SK-N-SH (cell line): Measurements from ENCODE around the gene POLR1A.

ENCODE experiments used
- CHD2 ChIP-seq: fragments of 150-350 bp; IDR thresholded peaks from 2 replicates; pipeline ENCODE4 v1.6.1; 2018; ENCODE audit warnings: low read length; ENCODE audit not compliant: partially characterized antibody
- CTCF ChIP-seq: fragments of 200-600 bp; sonication (generic); IDR thresholded peaks from 2 replicates; pipeline ENCODE4 v1.6.1; 2017; ENCODE audit warnings: antibody characterized with exemption, mild to moderate bottlenecking, moderate library complexity
- EP300 ChIP-seq, 2 experiments: IDR thresholded peaks; 2 replicates each; pipeline versions ENCODE4 v1.4.0 to v1.6.1; 2012; ENCODE audit warnings: borderline replicate concordance in 1 of 2, low read depth in 1 of 2, low read length in 1 of 2
- EZH2phosphoT487 ChIP-seq: fragments of 200-600 bp; sonication (generic); IDR thresholded peaks from 2 replicates; pipeline ENCODE4 v1.6.1; 2017; ENCODE audit warnings: low read depth, mixed run types, mild to moderate bottlenecking, antibody characterized with exemption, moderate library complexity, borderline replicate concordance
- GATA2 ChIP-seq: sonication (generic); formaldehyde crosslinking; IDR thresholded peaks from 2 replicates; pipeline ENCODE4 v1.5.0; 2020; ENCODE audit warnings: mild to moderate bottlenecking, missing genetic modification reagents
- REST ChIP-seq: IDR thresholded peaks from 2 replicates; pipeline ENCODE4 v1.6.1; 2012; ENCODE audit warnings: mild to moderate bottlenecking, low read depth, low read length, moderate library complexity
- RFX5 ChIP-seq: IDR thresholded peaks from 2 replicates; pipeline ENCODE4 v1.6.1; 2012; ENCODE audit warnings: mild to moderate bottlenecking, improper control_type of control experiment, low read length
- SIN3A ChIP-seq: IDR thresholded peaks from 2 replicates; pipeline ENCODE4 v1.6.1; 2012; ENCODE audit warnings: low read depth, mild to moderate bottlenecking, low read length, moderate library complexity, borderline replicate concordance
- USF1 ChIP-seq: IDR thresholded peaks from 2 replicates; pipeline ENCODE4 v1.4.0; 2012; ENCODE audit warnings: low read depth, borderline replicate concordance
- USF2 ChIP-seq: fragments of 150-350 bp; IDR thresholded peaks from 2 replicates; pipeline ENCODE4 v1.6.1; 2017; ENCODE audit warnings: antibody characterized with exemption, low read length, low read depth, borderline replicate concordance
- YY1 ChIP-seq: IDR thresholded peaks from 2 replicates; pipeline ENCODE4 v1.4.0; 2012; ENCODE audit warnings: low read depth, mild to moderate bottlenecking

GRCh38 chr2:86037141-86037794, 68.4 kb downstream of the POLR1A start:
- no peak for TF ChIP-seq YY1
- TF ChIP-seq CTCF = no peak
- TF ChIP-seq EP300 (IDR thresholded peaks at IDR 0.05; ENCODE audit: borderline replicate concordance in 1 of 2, low read depth in 1 of 2, low read length in 1 of 2) = no peak
- TF ChIP-seq SIN3A = no peak
- TF ChIP-seq USF1 = no peak
- no peak for TF ChIP-seq REST
- TF ChIP-seq USF2 = no peak
- TF ChIP-seq GATA2 = no peak
- TF ChIP-seq CHD2 = no peak
- no peak for TF ChIP-seq RFX5
- TF ChIP-seq EZH2phosphoT487 = no peak
